GM23338 (cell line): Measurements from ENCODE around the gene CPE. TPM values are rescaled to one million over a fixed set of nuclear protein-coding genes. Genes with fewer than 3 reads are reported as not detected.

Experiments used
- ATAC-seq: fragments of 200-7000 bp; cut with Tn5 transposase; 3 replicates; pipeline ENCODE4 v1.9.1; 2020
- DNase-seq: peaks from one replicate; pipeline ENCODE4 v3.0.0-alpha.2; 2015; ENCODE audit warnings: low spot score
- H2AFZ ChIP-seq: fragments of 200-600 bp; sonication (generic); 2 replicates; pipeline ENCODE4 v1.8.0; 2016; ENCODE audit warnings: antibody characterized with exemption, mild to moderate bottlenecking, moderate library complexity
- H3F3A ChIP-seq: fragments of 200-600 bp; sonication (generic); replicated peaks from 2 replicates; pipeline ENCODE4 v1.8.0; 2017; ENCODE audit warnings: antibody characterized with exemption, mixed run types, low read depth
- H3K27ac ChIP-seq: fragments of 200-600 bp; sonication (generic); 2 replicates; pipeline ENCODE4 v1.6.1; 2016; ENCODE audit warnings: low read depth
- H3K27me3 ChIP-seq: fragments of 200-600 bp; sonication (generic); 2 replicates; pipeline ENCODE4 v1.8.0; 2016; ENCODE audit warnings: mild to moderate bottlenecking, mixed run types, moderate library complexity; ENCODE audit not compliant: insufficient read depth
- H3K36me3 ChIP-seq: fragments of 200-600 bp; sonication (generic); 2 replicates; pipeline ENCODE4 v1.8.0; 2016; ENCODE audit warnings: mild to moderate bottlenecking; ENCODE audit not compliant: insufficient read depth
- H3K4me1 ChIP-seq: fragments of 200-600 bp; sonication (generic); 2 replicates; pipeline ENCODE4 v1.8.0; 2016; ENCODE audit warnings: mild to moderate bottlenecking, moderate library complexity; ENCODE audit not compliant: insufficient read depth
- H3K4me2 ChIP-seq: fragments of 200-600 bp; sonication (generic); 2 replicates; pipeline ENCODE4 v1.7.1; 2017; ENCODE audit warnings: mixed run types
- H3K4me3 ChIP-seq: fragments of 200-600 bp; sonication (generic); 2 replicates; pipeline ENCODE4 v1.6.1; 2016; ENCODE audit warnings: mixed run types
- H3K79me2 ChIP-seq: fragments of 200-600 bp; sonication (generic); replicated peaks from 2 replicates; pipeline ENCODE4 v1.8.0; 2017; ENCODE audit warnings: mild to moderate bottlenecking; ENCODE audit not compliant: insufficient read depth
- H3K9me2 ChIP-seq: fragments of 200-600 bp; sonication (generic); 2 replicates; pipeline ENCODE4 v1.8.0; 2017; ENCODE audit not compliant: insufficient read depth
- H4K20me1 ChIP-seq: fragments of 200-600 bp; sonication (generic); replicated peaks from 2 replicates; pipeline ENCODE4 v1.8.0; 2017; ENCODE audit warnings: mild to moderate bottlenecking; ENCODE audit not compliant: insufficient read depth
- H3K27ac Mint-ChIP-seq: 2 replicates; pipeline ENCODE4 v1.8.0; 2020; ENCODE audit warnings: inconsistent platforms, mild to moderate bottlenecking, moderate library complexity, mixed read lengths
- H3K27me3 Mint-ChIP-seq: 3 replicates; pipeline ENCODE4 v1.8.0; 2022; ENCODE audit warnings: low read depth, mild to moderate bottlenecking, moderate library complexity, mixed read lengths, inconsistent platforms; ENCODE audit not compliant: insufficient read depth, poor library complexity
- H3K36me3 Mint-ChIP-seq: 3 replicates; pipeline ENCODE4 v1.8.0; 2021; ENCODE audit warnings: low read depth, mild to moderate bottlenecking, inconsistent platforms, moderate library complexity, mixed read lengths
- H3K4me1 Mint-ChIP-seq: 3 replicates; pipeline ENCODE4 v1.8.0; 2020; ENCODE audit warnings: mild to moderate bottlenecking, inconsistent platforms, mixed read lengths
- H3K4me3 Mint-ChIP-seq: 3 replicates; pipeline ENCODE4 v1.8.0; 2021; ENCODE audit warnings: moderate library complexity, mild to moderate bottlenecking, inconsistent platforms, mixed read lengths
- H3K9me3 Mint-ChIP-seq: 3 replicates; pipeline ENCODE4 v1.8.0; 2020; ENCODE audit warnings: moderate library complexity, mild to moderate bottlenecking, inconsistent platforms, mixed read lengths
- EZH2 ChIP-seq: fragments of 200-600 bp; sonication (generic); IDR thresholded peaks from one replicate; pipeline ENCODE4 v1.8.0; 2017; ENCODE audit warnings: antibody characterized with exemption, mild to moderate bottlenecking, low read depth; ENCODE audit not compliant: unreplicated experiment
- JUNB ChIP-seq: IDR thresholded peaks from one replicate; pipeline ENCODE4 v1.6.1; 2016; ENCODE audit warnings: antibody characterized with exemption; ENCODE audit not compliant: unreplicated experiment
- POLR2AphosphoS5 ChIP-seq: IDR thresholded peaks from 2 replicates; pipeline ENCODE4 v1.6.1; 2016; ENCODE audit warnings: antibody characterized with exemption, low read depth
- STAT1 ChIP-seq: IDR thresholded peaks from one replicate; pipeline ENCODE4 v1.6.1; 2016; ENCODE audit warnings: antibody characterized with exemption; ENCODE audit not compliant: unreplicated experiment
- ZNF331 ChIP-seq: fragments of 250-450 bp; sonication (Bioruptor Pico); IDR thresholded peaks from 2 replicates; pipeline ENCODE4 v1.5.0; 2020; ENCODE audit warnings: low read depth, mild to moderate bottlenecking, moderate library complexity
- ZNF462 ChIP-seq: fragments of 250-450 bp; sonication (Bioruptor Pico); IDR thresholded peaks from 2 replicates; pipeline ENCODE4 v1.5.0; 2020; ENCODE audit warnings: mild to moderate bottlenecking, moderate library complexity
- polyA plus RNA-seq: library from polyadenylated mRNA; unstranded; fragments of >200 nt; fragmentation: Nextera tagmentation; extraction: Ambion mirVana; gene quantifications from 2 replicates; pipeline ENCODE4 v1.2.1, GENCODE V29; 2016
- total RNA-seq: library from RNA; depleted of rRNA; stranded (reverse); fragments of >200 nt; shearing (Covaris generic); gene quantifications from 2 replicates; pipeline ENCODE4 v1.2.3, GENCODE V29; 2014

CPE gene
- total and polyA plus RNA-seq, 2 experiments from 2014 or later, result 10.3 to 16.5 TPM

GRCh38 chr4:165512424-165512823, 133.6 kb downstream of the CPE start (continued):
- TF ChIP-seq ZNF462 (CRISPR knock-in tag), result no peak

GRCh38 chr4:165514739-165515138, 135.9 kb downstream of the CPE start:
- Histone ChIP-seq H3K4me3 (no peak overlapping the region), H3K36me3 (no peaks in the 10 kb centered on the region), H3K9me2 (peaks cover 4% of the 10 kb centered on the region; the same call in 1 of the 2 replicates), H4K20me1 (no peaks in the 10 kb centered on the region), H3K79me2 (no peaks in the 10 kb centered on the region), H3F3A (no peaks in the 10 kb centered on the region), H3K27me3 (no peaks in the 10 kb centered on the region), H2AFZ (no peak overlapping the region), H3K4me1 (no peaks in the 10 kb centered on the region), H3K27ac (no peak overlapping the region), H3K4me2 (no peak overlapping the region)
- H3K27me3 Mint-ChIP-seq, result no peaks in the 10 kb centered on the region
- H3K27ac Mint-ChIP-seq, result no peak overlapping the region
- no peaks in the 10 kb centered on the region for H3K4me1 Mint-ChIP-seq
- ATAC-seq, result no peak
- no peak overlapping the region for H3K4me3 Mint-ChIP-seq
- no peak for DNase-seq
- no peaks in the 10 kb centered on the region for H3K36me3 Mint-ChIP-seq
- H3K9me3 Mint-ChIP-seq, result no peaks in the 10 kb centered on the region
- no peak for TF ChIP-seq ZNF331
- TF ChIP-seq EZH2, result no peak
- no peak for TF ChIP-seq POLR2AphosphoS5
- no peak for TF ChIP-seq STAT1
- TF ChIP-seq ZNF462 (CRISPR knock-in tag), result no peak
- no peak for TF ChIP-seq JUNB
